ENCODE measurements around the gene GPSM1. TPM values are rescaled to one million over a fixed set of nuclear protein-coding genes. Genes with fewer than 3 reads are reported as not detected.

GPSM1 gene
- total RNA-seq, 1 experiment from 2014 or later: 24.7 TPM

DNA sequence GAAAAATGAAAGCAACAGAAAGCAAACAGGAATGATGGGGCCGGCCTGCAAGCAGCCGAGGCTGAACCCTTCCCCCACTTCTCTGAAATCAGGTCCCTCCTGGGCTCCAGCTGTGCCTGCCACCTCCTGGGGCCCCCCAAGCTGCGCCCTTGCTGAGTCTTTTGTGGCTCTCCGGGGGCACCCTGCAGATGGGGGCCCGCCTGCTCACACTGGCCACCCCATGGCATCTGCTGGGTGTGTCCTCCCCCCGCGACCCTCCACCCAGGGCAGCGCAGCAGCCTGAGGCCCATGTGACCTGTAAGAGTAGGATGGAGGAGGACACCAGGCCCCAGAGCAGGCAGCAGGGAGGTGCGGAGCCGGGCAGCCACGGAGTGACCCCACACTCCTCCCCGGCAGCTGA lies 5.7 kb downstream of the GPSM1 start:
- H3K4me1 Mint-ChIP-seq: peaks cover 4 to 5% of the 10 kb centered on the region in 2 experiments

More for the DNA sequence above, 5.7 kb downstream of the GPSM1 start:
- H2BK20ac ChIP-seq (ENCODE audit: low read depth, low read length, poor library complexity, severe bottlenecking): no peak overlapping the region
- H3K23ac ChIP-seq (ENCODE audit: insufficient read length, low read depth, low read length): no peak overlapping the region
- H3K27me3 ChIP-seq (ENCODE audit: insufficient read depth, low read length): no peaks in the 10 kb centered on the region
- no peak overlapping the region for H2BK120ac ChIP-seq (ENCODE audit: low read depth, low read length, poor library complexity, severe bottlenecking)
- H4K91ac ChIP-seq (ENCODE audit: insufficient read length, low read depth, low read length): no peak overlapping the region
- H3K9me3 ChIP-seq (ENCODE audit: control insufficient read depth, low read depth, low read length): no peaks in the 10 kb centered on the region
- H2AK5ac ChIP-seq (ENCODE audit: insufficient read length, low read length): no peak overlapping the region
- no peak overlapping the region for H3K18ac ChIP-seq (ENCODE audit: insufficient read length, low read depth, low read length)
- H3K27ac Mint-ChIP-seq: no peak overlapping the region
- H3K27ac ChIP-seq (ENCODE audit: insufficient read length, low read depth, low read length): no peak overlapping the region
- no peak overlapping the region for H3K56ac ChIP-seq (ENCODE audit: insufficient read length, low read depth, low read length)
- no peaks in the 10 kb centered on the region for H3K23me2 ChIP-seq (ENCODE audit: insufficient read length, low read depth, low read length, poor library complexity, severe bottlenecking)
- no peak overlapping the region for H3K4me2 ChIP-seq (ENCODE audit: insufficient read depth, insufficient read length, low read length)
- DNase-seq: no peak
- no peaks in the 10 kb centered on the region for H4K20me1 ChIP-seq (ENCODE audit: control insufficient read depth, insufficient read depth, insufficient read length)
- H3T11ph ChIP-seq (ENCODE audit: low read length): no peak overlapping the region
- H3K79me1 ChIP-seq (ENCODE audit: insufficient read depth, low read depth, low read length, poor library complexity, severe bottlenecking): peaks cover 2% of the 10 kb centered on the region
- H3K4ac ChIP-seq (ENCODE audit: low read depth, low read length): no peak overlapping the region
- no peak overlapping the region for H3K4me3 Mint-ChIP-seq
- H3K14ac ChIP-seq (ENCODE audit: insufficient read depth, low read length): no peak overlapping the region; the same call in 1 of the 2 replicates
- H2BK15ac ChIP-seq (ENCODE audit: low read depth, low read length): no peak overlapping the region
- no CpG with 5 or more reads among the region's 12 CpGs for WGBS (ENCODE audit: extremely low coverage, insufficient read length, low lambda C conversion rate)
- H2BK5ac ChIP-seq (ENCODE audit: insufficient read length, low read length): no peak overlapping the region
- no peaks in the 10 kb centered on the region; a peak in 1 of 7 replicates for H3K36me3 Mint-ChIP-seq (ENCODE audit: insufficient read depth in 1 of 3, low read depth in 3 of 3)
- no peaks in the 10 kb centered on the region for H3K27me3 Mint-ChIP-seq (ENCODE audit: low read depth)
- no peak overlapping the region for H4K5ac ChIP-seq (ENCODE audit: insufficient read length, low read depth, low read length)
- H2AFZ ChIP-seq (ENCODE audit: low read length): no peak overlapping the region
- no peak overlapping the region for H2BK12ac ChIP-seq (ENCODE audit: insufficient read length, low read depth, low read length)
- no peak overlapping the region for H4K8ac ChIP-seq (replicated peaks; ENCODE audit: insufficient read length, low read depth, low read length)
- H3K79me2 ChIP-seq (ENCODE audit: insufficient read depth, low read length): peaks cover 2% of the 10 kb centered on the region; the same call in 1 of the 2 replicates
- no peaks in the 10 kb centered on the region for H3K9me3 Mint-ChIP-seq
- TF ChIP-seq, protein P1, sequence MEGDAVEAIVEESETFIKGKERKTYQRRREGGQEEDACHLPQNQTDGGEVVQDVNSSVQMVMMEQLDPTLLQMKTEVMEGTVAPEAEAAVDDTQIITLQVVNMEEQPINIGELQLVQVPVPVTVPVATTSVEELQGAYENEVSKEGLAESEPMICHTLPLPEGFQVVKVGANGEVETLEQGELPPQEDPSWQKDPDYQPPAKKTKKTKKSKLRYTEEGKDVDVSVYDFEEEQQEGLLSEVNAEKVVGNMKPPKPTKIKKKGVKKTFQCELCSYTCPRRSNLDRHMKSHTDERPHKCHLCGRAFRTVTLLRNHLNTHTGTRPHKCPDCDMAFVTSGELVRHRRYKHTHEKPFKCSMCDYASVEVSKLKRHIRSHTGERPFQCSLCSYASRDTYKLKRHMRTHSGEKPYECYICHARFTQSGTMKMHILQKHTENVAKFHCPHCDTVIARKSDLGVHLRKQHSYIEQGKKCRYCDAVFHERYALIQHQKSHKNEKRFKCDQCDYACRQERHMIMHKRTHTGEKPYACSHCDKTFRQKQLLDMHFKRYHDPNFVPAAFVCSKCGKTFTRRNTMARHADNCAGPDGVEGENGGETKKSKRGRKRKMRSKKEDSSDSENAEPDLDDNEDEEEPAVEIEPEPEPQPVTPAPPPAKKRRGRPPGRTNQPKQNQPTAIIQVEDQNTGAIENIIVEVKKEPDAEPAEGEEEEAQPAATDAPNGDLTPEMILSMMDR (conservative IDR thresholded peaks at IDR 0.05): no peak
- no peaks in the 10 kb centered on the region; the same call in 1 of the 2 replicates for H3K4me1 ChIP-seq (ENCODE audit: insufficient read depth, low read length)
- H3K9ac ChIP-seq (ENCODE audit: extremely low read depth, insufficient read length, low read length): no peak overlapping the region
